Adrenal gland (tissue), 12 donors: ENCODE measurements around the gene NPIPA2. TPM values are rescaled to one million over a fixed set of nuclear protein-coding genes. Genes with fewer than 3 reads are reported as not detected.
"Not testable (repeated sequence)": the region's sequence is repeated elsewhere in the genome, so short reads cannot be mapped to it uniquely, and the experiment has no call there.

Experiments used
- DNase-seq, 7 donors: peaks; one replicate each; pipeline ENCODE4 v3.0.0-alpha.2; 2019 to 2020
- H3K27ac ChIP-seq, 5 donors: fragments of 200-600 bp; sonication (generic) in 4 of 5; 1 replicate in 3 of 5; 2 replicates in 2 of 5; pipeline versions ENCODE4 v1.5.1 to v1.8.0; 2016 to 2020; ENCODE audit warnings: mild to moderate bottlenecking in 1 of 5
- H3K27me3 ChIP-seq: fragments of 200-600 bp; 2 replicates; pipeline ENCODE4 v1.8.0; 2021
- H3K36me3 ChIP-seq, 2 donors: fragments of 200-600 bp; replicated peaks in 1 of 2; 1 replicate in 1 of 2; 2 replicates in 1 of 2; pipeline versions ENCODE4 v1.5.1 to v1.8.0; 2018 to 2022
- H3K4me1 ChIP-seq, 2 donors: fragments of 200-600 bp; replicated peaks in 1 of 2; 1 replicate in 1 of 2; 2 replicates in 1 of 2; pipeline versions ENCODE4 v1.5.1 to v1.8.0; 2018 to 2021
- H3K4me3 ChIP-seq, 4 donors: fragments of 200-600 bp; sonication (generic) in 3 of 4; one replicate each; pipeline ENCODE4 v1.5.1; 2016 to 2018
- H3K9me3 ChIP-seq, 3 donors: fragments of 200-600 bp; sonication (generic) in 1 of 3; replicated peaks in 1 of 3; 1 replicate in 2 of 3; 2 replicates in 1 of 3; pipeline versions ENCODE4 v1.5.1 to v1.8.0; 2016 to 2021
- WGBS, 4 donors: extraction: QIAGEN DNeasy Blood & Tissue Kit in 2 of 4; methylation state at CpG; one replicate each; pipeline versions ENCODE4 v1.1.5 to v1.1.7; 2013 to 2017; 5-methylcytosine and 5-hydroxymethylcytosine counted together
- intact Hi-C, 2 donors: fragments of 100-400 bp; cut with DNase I; formaldehyde crosslinking; loops; one replicate each; pipeline versions ENCODE4 v1.14.1 to v1.15.0; 2022 to 2023
- polyA plus RNA-seq, 3 donors: library from polyadenylated mRNA; stranded (reverse); fragments of 200-250 nt in 2 of 3; fragments of 350-450 nt in 1 of 3; fragmentation: Illumina TruSeq in 1 of 3; extraction: RNeasy Lipid Tissue Mini Kit (QIAGEN cat#74804) in 1 of 3; gene quantifications; one replicate each; pipeline ENCODE4 v1.2.3, GENCODE V29; 2013 to 2014
- total RNA-seq, 9 donors: library from RNA; depleted of rRNA in 4 of 9; stranded (reverse); fragments of >200 nt in 4 of 9; fragments of 120-200 nt in 1 of 9; fragmentation: NEBNext Ultra II Directional in 1 of 9; extraction: Animal tissue kit (Norgen Biotek cat#: 25700) in 1 of 9; gene quantifications; one replicate each; pipeline versions ENCODE4 v1.1.0 to v1.2.4, GENCODE V29; 2013 to 2023
- donor health status: healthy with polysubstance abuse.
- donor health status: Bipolar disorder and iron deficiency.
- donor health status: DM: yes; HTN: yes; CAD: no.
- donor health status: DM: no; HTN: no; CAD: no.
- donor health status: DM: no; HTN: no; CAD: no.
- donor health status: DM: yes; HTN: yes; CAD: no.

NPIPA2 gene
- total and polyA plus RNA-seq, 12 donors: 0.43 to 20.8 (median 2.3) TPM; not detected in 2

GRCh38 chr16:14776763-14777162 is 34.4 kb downstream of the NPIPA2 start:
- DNase-seq, intact Hi-C loops, H3K27ac ChIP-seq: not testable (repeated sequence)

GRCh38 chr16:14779368-14779877 is 37.1 kb downstream of the NPIPA2 start:
- H3K27ac ChIP-seq, H3K4me1 ChIP-seq, H3K9me3 ChIP-seq, H3K27me3 ChIP-seq, DNase-seq, H3K4me3 ChIP-seq, H3K36me3 ChIP-seq, intact Hi-C loops: not testable (repeated sequence)
- WGBS, 4 donors: 70 to 76% methylated on average over 6 to 9 of the region's 11 CpGs; no CpG with 5 or more reads in 2 of the 4 donors

More at GRCh38 chr16:14776763-14777162, 34.4 kb downstream of the NPIPA2 start:
- WGBS, 4 donors: no CpG with 5 or more reads among the region's 6 CpGs
- not testable (repeated sequence) for H3K4me3 ChIP-seq, H3K9me3 ChIP-seq, H3K36me3 ChIP-seq, H3K27me3 ChIP-seq, H3K4me1 ChIP-seq

GRCh38 chr16:14786180-14786579 is 43.8 kb downstream of the NPIPA2 start:
- intact Hi-C loops, H3K9me3 ChIP-seq, H3K4me1 ChIP-seq, H3K27me3 ChIP-seq, DNase-seq, H3K4me3 ChIP-seq, H3K36me3 ChIP-seq, H3K27ac ChIP-seq: not testable (repeated sequence)
- WGBS, 4 donors: no CpG with 5 or more reads among the region's 1 CpG

GRCh38 chr16:14789577-14789976 is 47.2 kb downstream of the NPIPA2 start:
- intact Hi-C loops, H3K9me3 ChIP-seq, H3K36me3 ChIP-seq, H3K27me3 ChIP-seq, H3K4me1 ChIP-seq, H3K27ac ChIP-seq, H3K4me3 ChIP-seq, DNase-seq: not testable (repeated sequence)
- no CpG with 5 or more reads among the region's 5 CpGs for WGBS, 4 donors

GRCh38 chr16:14790320-14790956 is 48.1 kb downstream of the NPIPA2 start:
- H3K9me3 ChIP-seq, H3K27ac ChIP-seq, H3K4me1 ChIP-seq, DNase-seq, H3K4me3 ChIP-seq, intact Hi-C loops, H3K36me3 ChIP-seq, H3K27me3 ChIP-seq: not testable (repeated sequence)
- WGBS, 4 donors: no CpG with 5 or more reads among the region's 7 CpGs

- WGBS, 4 donors: no CpG with 5 or more reads among the region's 2 CpGs
These were observed 50.6 kb downstream of the NPIPA2 start for GRCh38 chr16:14792914-14793313.

GRCh38 chr16:14797558-14797957 is 55.2 kb downstream of the NPIPA2 start:
- H3K36me3 ChIP-seq, intact Hi-C loops, DNase-seq, H3K27me3 ChIP-seq, H3K9me3 ChIP-seq, H3K4me1 ChIP-seq, H3K4me3 ChIP-seq, H3K27ac ChIP-seq: not testable (repeated sequence)
- no CpG with 5 or more reads among the region's 2 CpGs for WGBS, 4 donors

More at GRCh38 chr16:14792914-14793313, 50.6 kb downstream of the NPIPA2 start:
- H3K27me3 ChIP-seq, H3K27ac ChIP-seq, intact Hi-C loops, DNase-seq, H3K4me3 ChIP-seq, H3K36me3 ChIP-seq, H3K4me1 ChIP-seq, H3K9me3 ChIP-seq: not testable (repeated sequence)

- H3K36me3 ChIP-seq, H3K27me3 ChIP-seq, H3K4me3 ChIP-seq, H3K27ac ChIP-seq, H3K9me3 ChIP-seq, DNase-seq, H3K4me1 ChIP-seq, intact Hi-C loops: not testable (repeated sequence)
- WGBS, 4 donors: no CpG with 5 or more reads among the region's 2 CpGs
These were observed 61.2 kb downstream of the NPIPA2 start for GRCh38 chr16:14803577-14803976.

- H3K36me3 ChIP-seq, H3K27me3 ChIP-seq, H3K4me3 ChIP-seq, H3K4me1 ChIP-seq, DNase-seq, H3K9me3 ChIP-seq, intact Hi-C loops, H3K27ac ChIP-seq: not testable (repeated sequence)
- 72 to 86% (median 79%) methylated on average over 3 of the region's 3 CpGs for WGBS, 4 donors
These were observed 64.9 kb downstream of the NPIPA2 start for GRCh38 chr16:14807184-14807678.

GRCh38 chr16:14813890-14814289 is 71.6 kb downstream of the NPIPA2 start:
- H3K4me3 ChIP-seq, DNase-seq, H3K27me3 ChIP-seq, H3K36me3 ChIP-seq, H3K9me3 ChIP-seq, H3K4me1 ChIP-seq, intact Hi-C loops, H3K27ac ChIP-seq: not testable (repeated sequence)
- 85 to 100% (median 100%) methylated on average over 1 to 2 of the region's 3 CpGs; no CpG with 5 or more reads in 1 of the 4 donors for WGBS, 4 donors
